IMR-90 (cell line): ENCODE results near the gene LILRA6.

Experiments used
- BHLHE40 ChIP-seq: fragments of 150-350 bp; IDR thresholded peaks from 2 replicates; pipeline ENCODE4 v1.6.1; 2016; ENCODE audit warnings: mild to moderate bottlenecking, low read depth, low read length
- CEBPB ChIP-seq: IDR thresholded peaks from 2 replicates; pipeline ENCODE4 v1.6.1; 2012; ENCODE audit warnings: low read depth, low read length, improper control_type of control experiment
- CHD1 ChIP-seq: IDR thresholded peaks from 2 replicates; pipeline ENCODE4 v1.6.1; 2012; ENCODE audit warnings: low read depth, low read length, improper control_type of control experiment
- CTCF ChIP-seq: conservative IDR thresholded peaks from 2 replicates; pipeline ENCODE4 v1.5.1; 2012; ENCODE audit warnings: mild to moderate bottlenecking, low read depth, low read length, improper control_type of control experiment
- MAFK ChIP-seq: IDR thresholded peaks from 2 replicates; pipeline ENCODE4 v1.6.1; 2012; ENCODE audit warnings: low read depth, low read length, improper control_type of control experiment
- MAZ ChIP-seq: IDR thresholded peaks from 2 replicates; pipeline ENCODE4 v1.6.1; 2012; ENCODE audit warnings: low read depth, mild to moderate bottlenecking, low read length, improper control_type of control experiment, moderate library complexity, borderline replicate concordance
- POLR2A ChIP-seq: IDR thresholded peaks from 2 replicates; pipeline ENCODE4 v1.6.1; 2012; ENCODE audit warnings: mild to moderate bottlenecking, low read depth, low read length
- RAD21 ChIP-seq: IDR thresholded peaks from 2 replicates; pipeline ENCODE4 v1.6.1; 2012; ENCODE audit warnings: low read length, improper control_type of control experiment
- RCOR1 ChIP-seq: IDR thresholded peaks from 2 replicates; pipeline ENCODE4 v1.6.1; 2012; ENCODE audit warnings: mild to moderate bottlenecking, low read length, improper control_type of control experiment; ENCODE audit not compliant: insufficient replicate concordance
- RFX5 ChIP-seq: IDR thresholded peaks from 2 replicates; pipeline ENCODE4 v1.8.0; 2012; ENCODE audit warnings: low read depth, mild to moderate bottlenecking, low read length, moderate library complexity

DNA sequence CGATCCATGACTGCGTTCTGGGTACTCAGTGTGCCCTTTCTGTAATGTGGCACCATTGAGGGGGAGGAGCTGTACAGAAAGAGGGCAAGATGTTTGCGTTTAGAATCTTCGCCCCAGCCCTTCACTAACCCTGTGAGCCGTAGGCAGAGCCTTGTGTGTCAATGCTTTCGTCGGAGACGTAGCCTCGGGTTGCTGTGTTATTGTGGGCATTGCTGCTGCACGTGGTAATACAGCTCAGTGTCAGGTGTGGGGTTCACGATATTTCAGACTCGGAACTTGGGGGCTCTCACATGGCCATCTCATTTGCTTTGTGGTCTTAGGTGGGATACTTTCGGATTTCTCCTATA, 35.8 kb downstream of the LILRA6 start:
- TF ChIP-seq BHLHE40 (no peak), POLR2A (no peak), CTCF (no peak), CHD1 (no peak), MAZ (no peak), MAFK (no peak), CEBPB (no peak), RFX5 (no peak), RCOR1 (no peak), RAD21 (no peak)
